ENCODE measurements around the gene ABCC1. TPM values are rescaled to one million over a fixed set of nuclear protein-coding genes. Genes with fewer than 3 reads are reported as not detected.
"Not testable (repeated sequence)": the region's sequence is repeated elsewhere in the genome, so short reads cannot be mapped to it uniquely, and the experiment has no call there.

The ABCC1 gene
- total RNA-seq, 1 donor from 2014 or later: 61.1 TPM

- intact Hi-C loops (cut with micrococcal nuclease): no loop called here
Observed at GRCh38 chr16:15946257-15947044, 3.0 kb upstream of the ABCC1 start.

- intact Hi-C loops (cut with micrococcal nuclease): no loop called here
Observed at GRCh38 chr16:15947983-15948509, 1.4 kb upstream of the ABCC1 start.

GRCh38 chr16:15948532-15949209, 745 bp upstream of the ABCC1 start:
- intact Hi-C loops (cut with micrococcal nuclease): no loop called here

DNA sequence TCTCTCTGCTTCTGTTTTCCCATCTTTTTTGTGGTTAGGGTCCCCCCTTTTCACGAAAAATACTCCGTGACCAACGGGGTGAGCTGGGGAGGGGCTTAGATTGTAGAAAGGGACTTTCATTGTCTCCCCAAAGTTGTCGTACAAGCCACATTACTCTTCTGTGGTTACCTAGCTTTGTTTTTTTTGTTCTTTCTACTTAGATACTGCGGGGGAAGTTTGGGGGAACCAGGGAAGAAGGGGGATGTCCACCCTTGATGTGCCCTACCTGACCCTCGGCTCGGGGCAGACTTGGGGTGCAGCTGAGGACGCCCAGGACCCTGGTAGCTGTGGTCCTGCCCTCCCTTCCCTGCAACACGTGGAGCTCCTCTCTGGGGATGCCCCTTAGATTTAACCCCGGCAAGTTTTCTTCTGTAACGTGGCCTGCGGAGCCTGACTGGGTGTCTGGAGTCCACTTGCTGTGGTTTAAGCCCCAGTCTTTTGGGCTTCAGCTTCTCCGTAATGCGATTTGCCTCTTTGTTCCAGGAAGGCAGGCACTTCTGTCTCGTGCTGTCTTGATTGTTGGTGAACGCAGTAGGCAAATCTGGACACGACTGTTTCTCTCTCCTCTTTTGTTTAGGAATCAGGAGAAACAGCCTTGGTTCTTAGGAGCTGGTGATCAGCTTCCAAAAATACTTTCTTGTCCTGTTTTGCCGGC, 892 bp downstream of the ABCC1 start:
- intact Hi-C loops (cut with micrococcal nuclease): loop anchor here (1.0 kb wide), 2 partner anchors 11 to 62 kb away; partner anchors contain the start of gene CEP20

DNA sequence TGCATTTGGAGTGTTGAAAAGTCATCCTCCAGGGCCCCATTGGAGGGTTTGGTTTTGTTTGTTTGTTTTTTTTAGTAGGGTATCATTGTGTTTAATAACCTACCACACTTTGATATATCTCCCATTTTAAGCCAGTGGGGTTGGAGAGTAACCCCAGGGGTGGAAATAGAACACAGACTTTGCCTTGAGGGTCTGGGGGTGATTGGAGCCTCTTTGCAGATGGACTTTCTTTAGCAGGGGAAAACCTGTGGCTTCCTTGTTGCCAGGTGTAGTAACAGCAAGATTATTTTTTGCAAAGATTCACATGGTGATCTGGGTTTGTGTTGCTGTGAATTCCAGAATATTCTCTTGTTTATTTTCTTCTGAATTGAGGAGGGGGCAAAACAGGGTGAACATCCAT, 1.5 kb downstream of the ABCC1 start:
- intact Hi-C loops (cut with micrococcal nuclease): loop anchor here (1.0 kb wide), 2 partner anchors 10 to 63 kb away; partner anchors contain the start of gene CEP20

- intact Hi-C loops (cut with micrococcal nuclease): no loop called here
Observed at GRCh38 chr16:15951852-15952251, 2.4 kb downstream of the ABCC1 start.

DNA sequence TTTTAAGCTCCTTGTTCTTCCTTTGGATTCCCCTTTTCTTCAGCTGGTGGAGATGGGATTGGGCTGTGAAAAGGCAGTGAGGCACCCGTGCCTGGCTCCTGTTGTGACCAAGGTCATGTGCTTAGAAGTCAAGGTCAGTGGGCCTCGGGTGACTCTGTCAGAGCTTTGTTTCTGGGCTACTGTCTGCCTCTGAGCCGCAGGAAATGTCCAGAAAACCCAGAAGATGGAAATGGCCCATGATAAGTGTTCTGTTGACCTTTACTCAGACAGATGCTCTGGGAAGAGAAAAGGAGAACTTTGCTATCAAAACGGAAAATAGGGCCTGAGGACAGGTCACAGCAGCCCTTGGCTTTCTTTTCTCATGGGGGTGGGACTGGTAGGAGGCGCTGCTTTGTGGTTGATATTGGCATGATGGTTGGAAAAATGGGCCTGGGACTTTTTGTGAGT, 2.9 kb downstream of the ABCC1 start:
- intact Hi-C loops (cut with micrococcal nuclease): no loop called here

DNA sequence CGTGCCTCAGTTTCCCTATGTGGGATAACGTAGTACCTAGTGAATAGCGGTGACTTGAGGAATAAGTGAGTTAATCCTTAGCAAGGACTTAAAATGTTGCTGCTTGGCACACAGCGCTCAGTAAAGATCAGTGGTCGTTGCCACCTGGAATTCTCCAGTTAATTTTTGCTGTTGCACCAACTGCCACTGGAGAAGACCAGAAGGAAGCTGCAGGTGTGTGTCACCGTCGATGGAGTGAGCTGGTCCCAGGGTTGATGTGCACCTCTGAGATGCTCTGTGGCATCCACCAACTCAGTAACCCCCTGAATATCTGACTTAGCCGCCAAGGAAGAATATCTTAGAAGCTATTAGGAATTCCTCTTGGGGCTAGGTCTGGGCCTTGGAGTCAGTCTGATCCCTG, 4.1 kb downstream of the ABCC1 start:
- intact Hi-C loops (cut with micrococcal nuclease): no loop called here

GRCh38 chr16:15953929-15954813, 4.8 kb downstream of the ABCC1 start:
- intact Hi-C loops (cut with micrococcal nuclease): no loop called here

DNA sequence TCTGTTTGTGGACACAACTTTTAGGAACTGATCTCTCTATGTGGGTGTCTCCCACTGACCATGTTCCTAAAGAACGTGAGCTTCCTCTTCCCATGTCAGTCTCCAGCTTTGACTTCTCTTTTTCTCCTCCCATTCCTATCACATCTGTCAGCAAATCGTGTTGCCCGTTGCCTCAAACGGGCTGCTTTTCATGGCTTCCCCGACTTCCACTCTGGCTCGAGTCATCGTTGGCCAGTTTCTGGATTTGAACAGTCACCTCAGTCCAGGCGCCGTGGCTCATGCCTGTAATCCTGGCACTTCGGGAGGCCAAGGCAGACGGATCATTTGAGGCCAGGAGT, 5.4 kb downstream of the ABCC1 start:
- intact Hi-C loops (cut with micrococcal nuclease): no loop called here

- intact Hi-C loops (cut with micrococcal nuclease): no loop called here
Observed at GRCh38 chr16:15955425-15955824, 6.0 kb downstream of the ABCC1 start.

GRCh38 chr16:15956106-15956505, 6.7 kb downstream of the ABCC1 start:
- intact Hi-C loops (cut with micrococcal nuclease): not testable (repeated sequence)

DNA sequence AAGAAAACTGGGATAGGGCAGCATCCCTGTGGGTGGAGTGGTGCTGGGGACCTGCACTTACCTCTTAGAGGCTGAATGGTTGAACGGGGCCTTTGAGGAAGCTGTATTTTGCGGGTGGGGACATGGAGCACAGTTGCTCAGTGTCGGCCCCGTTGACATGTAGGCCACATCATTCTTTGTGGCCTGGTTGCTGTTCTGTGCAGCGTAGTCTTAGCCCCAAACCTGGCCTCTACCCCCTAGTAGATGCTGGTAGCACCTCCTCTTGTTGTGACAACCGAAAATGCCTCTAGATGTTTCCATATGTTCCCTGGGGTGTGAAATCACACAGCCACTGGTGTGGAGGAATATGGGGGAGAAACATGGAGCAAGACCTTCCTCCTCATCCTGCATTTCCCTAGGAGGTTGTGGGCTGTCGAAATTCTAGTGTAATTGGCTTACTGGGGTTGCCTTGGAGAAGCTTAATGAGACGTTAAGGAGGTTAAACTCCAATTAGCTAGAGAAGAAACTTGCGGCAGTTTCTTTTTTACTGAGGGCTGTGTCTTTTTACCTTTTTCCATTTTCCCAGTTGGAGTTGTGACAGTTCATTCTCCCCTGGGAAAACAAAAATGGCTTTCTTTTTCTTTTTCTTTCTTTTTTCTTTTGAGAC, 9.4 kb downstream of the ABCC1 start:
- intact Hi-C loops (cut with micrococcal nuclease): no loop called here

GRCh38 chr16:15960124-15960971, 10.9 kb downstream of the ABCC1 start:
- intact Hi-C loops (cut with micrococcal nuclease): loop anchor here (5.0 kb wide), 3 partner anchors 72 to 368 kb away; partner anchors contain the start of gene MARF1

GRCh38 chr16:15961060-15961511, 11.7 kb downstream of the ABCC1 start:
- intact Hi-C loops (cut with micrococcal nuclease): loop anchor here (1.0 to 5.0 kb wide), 5 partner anchors 11 to 369 kb away; partner anchors contain the start of genes CEP20 and MARF1

DNA sequence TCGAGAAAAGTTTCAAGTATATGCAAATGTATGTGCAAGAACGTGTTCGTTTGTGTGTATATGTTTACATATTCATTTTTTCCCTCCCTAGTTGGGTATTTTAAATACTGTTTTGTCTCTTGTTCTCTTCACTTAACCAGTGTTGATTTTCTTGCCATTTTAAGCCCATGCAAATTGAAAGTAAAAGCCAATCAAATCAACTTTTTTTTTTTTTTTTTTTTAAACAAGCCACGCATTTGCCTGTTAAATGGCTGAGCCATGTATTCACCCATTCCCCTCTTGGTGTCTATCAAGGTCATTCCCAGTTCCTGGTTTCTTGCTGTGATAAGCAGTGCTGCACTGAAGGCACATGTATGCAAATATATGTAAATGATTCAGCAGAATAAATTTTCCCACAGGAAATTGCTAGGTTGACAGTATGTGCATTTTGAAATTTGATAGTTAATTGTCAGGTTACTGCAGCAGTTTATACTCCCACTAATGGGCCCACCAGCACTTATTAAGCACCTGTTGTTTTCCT, 12.2 kb downstream of the ABCC1 start:
- intact Hi-C loops (cut with micrococcal nuclease): loop anchor here (1.0 to 5.0 kb wide), 5 partner anchors 11 to 369 kb away; partner anchors contain the start of genes CEP20 and MARF1

GRCh38 chr16:15963307-15963910, 14.0 kb downstream of the ABCC1 start:
- intact Hi-C loops (cut with micrococcal nuclease): loop anchor here (5.0 kb wide), 3 partner anchors 69 to 371 kb away; partner anchors contain the start of gene MARF1

DNA sequence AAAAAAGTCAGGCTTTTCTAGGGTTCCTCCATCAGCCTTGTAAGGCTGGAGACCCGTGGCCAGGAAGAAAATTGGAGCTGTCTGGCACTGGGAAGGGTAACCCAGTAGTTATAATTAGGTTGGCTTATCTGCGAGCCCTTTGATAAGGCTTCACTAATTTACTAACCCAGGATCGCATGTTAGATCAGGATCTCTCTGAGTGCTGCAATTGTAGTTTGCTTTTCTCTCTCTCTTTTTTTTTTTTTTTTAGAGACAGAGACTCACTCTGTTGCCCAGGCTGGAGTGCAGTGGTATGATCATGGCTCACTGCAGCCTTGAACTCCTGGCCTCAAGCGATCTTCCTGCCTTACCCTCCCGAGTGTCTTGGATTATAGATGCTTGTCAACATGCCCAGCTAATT, 17.0 kb downstream of the ABCC1 start:
- intact Hi-C loops (cut with micrococcal nuclease): no loop called here
